T-helper 22 cell (primary cell): ENCODE measurements around the gene TTC36.
"Not testable (repeated sequence)": the region's sequence is repeated elsewhere in the genome, so short reads cannot be mapped to it uniquely, and the experiment has no call there.

Source experiments
- DNase-seq: peaks from one replicate; pipeline ENCODE4 v3.0.0-alpha.2; 2020; ENCODE audit warnings: low read depth

TTC36 gene

DNA sequence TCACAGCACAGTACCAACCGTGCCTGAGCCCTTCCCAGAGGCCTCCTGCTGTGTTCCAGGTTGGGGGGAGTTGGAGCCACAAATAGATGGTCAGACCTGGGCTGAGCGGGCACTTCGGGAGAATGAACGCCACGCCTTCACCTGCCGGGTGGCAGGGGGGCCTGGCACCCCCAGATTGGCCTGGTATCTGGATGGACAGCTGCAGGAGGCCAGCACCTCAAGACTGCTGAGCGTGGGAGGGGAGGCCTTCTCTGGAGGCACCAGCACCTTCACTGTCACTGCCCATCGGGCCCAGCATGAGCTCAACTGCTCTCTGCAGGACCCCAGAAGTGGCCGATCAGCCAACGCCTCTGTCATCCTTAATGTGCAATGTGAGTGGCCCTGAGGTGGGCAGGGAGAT is 4.8 kb downstream of the TTC36 start:
- no peak for DNase-seq

DNA sequence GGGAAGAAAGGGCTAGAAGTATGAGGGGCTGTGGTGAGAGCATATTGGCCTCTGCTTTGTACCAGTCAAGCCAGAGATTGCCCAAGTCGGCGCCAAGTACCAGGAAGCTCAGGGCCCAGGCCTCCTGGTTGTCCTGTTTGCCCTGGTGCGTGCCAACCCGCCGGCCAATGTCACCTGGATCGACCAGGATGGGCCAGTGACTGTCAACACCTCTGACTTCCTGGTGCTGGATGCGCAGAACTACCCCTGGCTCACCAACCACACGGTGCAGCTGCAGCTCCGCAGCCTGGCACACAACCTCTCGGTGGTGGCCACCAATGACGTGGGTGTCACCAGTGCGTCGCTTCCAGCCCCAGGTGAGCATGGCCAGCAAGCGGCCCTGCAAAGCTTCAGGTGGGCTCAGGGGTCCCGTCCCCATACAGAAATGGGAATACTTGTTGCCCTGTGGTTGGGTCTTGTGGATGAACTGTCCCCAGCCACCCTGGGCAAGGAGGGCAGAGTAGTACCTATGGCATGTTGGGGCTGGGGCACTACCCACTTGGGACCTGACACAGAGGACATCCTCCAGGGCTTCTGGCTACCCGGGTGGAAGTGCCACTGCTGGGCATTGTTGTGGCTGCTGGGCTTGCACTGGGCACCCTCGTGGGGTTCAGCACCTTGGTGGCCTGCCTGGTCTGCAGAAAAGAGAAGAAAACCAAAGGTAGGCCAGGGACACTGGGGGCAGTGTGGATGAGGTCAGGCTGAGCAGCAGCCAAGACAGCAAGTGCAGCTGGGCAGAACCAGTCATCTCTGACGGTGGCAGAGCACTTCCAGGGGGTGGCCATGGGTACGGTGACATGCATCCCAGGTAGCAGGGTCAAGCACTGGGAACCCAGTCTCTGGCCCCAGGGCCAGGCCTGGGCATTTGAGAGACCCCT is 5.8 kb downstream of the TTC36 start:
- DNase-seq, result no peak

DNA sequence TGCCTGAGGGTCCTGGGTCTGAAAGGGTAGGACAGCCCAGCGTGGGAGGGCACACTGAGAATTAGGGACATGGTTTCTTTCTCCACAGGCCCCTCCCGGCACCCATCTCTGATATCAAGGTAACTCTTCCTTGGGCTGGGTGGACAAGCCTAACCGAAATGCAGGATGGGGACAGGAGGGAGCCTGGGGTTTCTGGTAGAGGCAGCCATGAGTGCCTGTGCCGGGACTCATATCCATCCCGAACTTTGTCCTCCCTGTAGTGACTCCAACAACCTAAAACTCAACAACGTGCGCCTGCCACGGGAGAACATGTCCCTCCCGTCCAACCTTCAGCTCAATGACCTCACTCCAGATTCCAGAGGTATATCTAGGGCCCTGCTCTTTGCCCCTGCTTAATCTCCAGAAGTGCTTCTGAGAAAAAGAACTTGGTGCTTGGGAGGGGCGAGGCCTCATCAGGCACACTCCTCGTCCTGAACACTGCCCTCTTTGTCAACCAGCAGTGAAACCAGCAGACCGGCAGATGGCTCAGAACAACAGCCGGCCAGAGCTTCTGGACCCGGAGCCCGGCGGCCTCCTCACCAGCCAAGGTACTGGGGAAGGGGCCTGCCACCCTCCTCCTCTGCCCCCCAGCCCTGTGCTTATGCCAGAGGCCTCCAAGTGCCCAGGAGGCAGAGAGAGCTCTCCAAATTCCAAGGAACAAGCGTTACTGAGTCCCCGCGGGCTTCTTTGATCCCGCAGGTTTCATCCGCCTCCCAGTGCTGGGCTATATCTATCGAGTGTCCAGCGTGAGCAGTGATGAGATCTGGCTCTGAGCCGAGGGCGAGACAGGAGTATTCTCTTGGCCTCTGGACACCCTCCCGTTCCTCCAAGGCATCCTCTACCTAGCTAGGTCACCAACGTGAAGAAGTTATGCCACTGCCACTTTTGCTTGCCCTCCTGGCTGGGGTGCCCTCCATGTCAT is 6.8 kb downstream of the TTC36 start:
- no peak for DNase-seq

DNA sequence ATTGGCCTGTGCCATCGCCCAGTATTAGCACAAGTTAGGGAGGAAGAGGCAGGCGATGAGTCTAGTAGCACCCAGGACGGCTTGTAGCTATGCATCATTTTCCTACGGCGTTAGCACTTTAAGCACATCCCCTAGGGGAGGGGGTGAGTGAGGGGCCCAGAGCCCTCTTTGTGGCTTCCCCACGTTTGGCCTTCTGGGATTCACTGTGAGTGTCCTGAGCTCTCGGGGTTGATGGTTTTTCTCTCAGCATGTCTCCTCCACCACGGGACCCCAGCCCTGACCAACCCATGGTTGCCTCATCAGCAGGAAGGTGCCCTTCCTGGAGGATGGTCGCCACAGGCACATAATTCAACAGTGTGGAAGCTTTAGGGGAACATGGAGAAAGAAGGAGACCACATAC is 8.0 kb downstream of the TTC36 start:
- DNase-seq, result no peak

DNA sequence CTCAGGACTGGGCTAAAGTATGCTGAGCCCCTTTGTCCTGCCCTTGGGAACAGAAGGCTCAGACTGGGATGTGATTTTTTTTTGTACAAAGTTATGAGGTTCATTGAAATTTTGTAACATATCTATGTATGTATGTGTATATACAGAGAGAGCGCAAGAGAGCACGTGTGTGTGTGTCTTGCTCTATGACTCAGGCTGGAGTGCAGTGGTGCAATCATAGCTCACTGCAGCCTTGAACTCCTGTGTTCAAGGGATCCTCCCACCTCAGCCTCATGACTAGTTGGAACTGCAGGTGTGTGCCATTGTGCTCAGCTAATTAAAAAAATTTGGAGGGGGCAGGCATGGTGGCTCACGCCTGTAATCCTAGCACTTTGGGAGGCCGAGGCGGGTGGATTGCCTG is 9.5 kb downstream of the TTC36 start:
- DNase-seq, result no peak

DNA sequence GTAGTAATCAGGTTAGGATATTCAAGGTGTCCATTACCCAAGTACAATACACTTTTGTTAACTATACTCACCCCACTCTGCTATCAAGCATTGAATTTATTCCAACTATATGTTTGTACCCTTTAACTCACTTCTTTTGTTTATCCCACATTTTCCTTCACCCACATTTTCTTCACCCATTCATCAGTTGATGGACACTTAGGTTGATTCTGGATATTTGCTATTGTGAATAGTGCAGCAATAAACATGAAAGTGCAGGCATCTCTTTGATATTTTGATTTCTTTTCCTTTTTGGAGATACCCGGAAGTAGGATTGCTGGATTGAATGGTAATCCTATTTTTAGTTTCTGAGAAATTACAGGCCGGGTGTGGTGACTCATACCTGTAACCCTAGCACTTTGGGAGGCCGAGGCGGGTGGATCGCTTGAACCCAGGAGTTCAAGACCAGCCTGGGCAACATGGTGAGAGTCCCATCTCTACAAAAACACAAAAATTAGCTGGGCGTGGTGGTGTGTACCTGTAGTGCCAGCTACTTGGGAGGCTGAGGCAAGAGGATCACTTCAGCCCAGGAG is 10.2 kb downstream of the TTC36 start:
- DNase-seq, result no peak

DNA sequence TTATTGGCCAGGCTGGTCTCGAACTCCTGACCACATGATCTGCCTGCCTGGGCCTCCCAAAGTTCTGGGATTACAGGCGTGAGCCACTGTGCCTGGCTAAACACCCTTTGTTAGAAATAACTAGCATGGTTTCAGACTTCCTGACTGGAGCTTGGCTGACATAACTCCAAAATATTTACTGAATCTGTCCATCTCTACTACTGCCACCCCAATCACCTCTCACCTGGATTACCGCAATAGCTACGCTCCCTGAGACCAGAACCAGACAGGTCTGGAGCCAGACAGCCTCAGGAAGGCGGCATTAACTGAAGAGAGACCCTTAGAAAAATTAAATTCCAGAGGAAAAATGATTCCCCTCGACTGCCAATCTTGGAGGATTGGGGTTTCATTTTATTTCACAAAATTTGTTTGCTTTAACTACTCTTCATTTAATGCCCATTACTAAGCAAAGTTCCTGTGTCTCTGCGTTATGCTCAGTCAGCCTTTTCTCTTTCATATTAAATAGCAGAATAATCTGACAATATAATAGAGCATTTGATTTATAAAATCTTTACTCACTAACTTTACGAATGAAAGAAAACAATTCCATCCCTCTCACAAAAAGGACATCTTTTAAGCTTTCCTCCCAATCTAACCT is 16.9 kb downstream of the TTC36 start:
- DNase-seq, result no peak

DNA sequence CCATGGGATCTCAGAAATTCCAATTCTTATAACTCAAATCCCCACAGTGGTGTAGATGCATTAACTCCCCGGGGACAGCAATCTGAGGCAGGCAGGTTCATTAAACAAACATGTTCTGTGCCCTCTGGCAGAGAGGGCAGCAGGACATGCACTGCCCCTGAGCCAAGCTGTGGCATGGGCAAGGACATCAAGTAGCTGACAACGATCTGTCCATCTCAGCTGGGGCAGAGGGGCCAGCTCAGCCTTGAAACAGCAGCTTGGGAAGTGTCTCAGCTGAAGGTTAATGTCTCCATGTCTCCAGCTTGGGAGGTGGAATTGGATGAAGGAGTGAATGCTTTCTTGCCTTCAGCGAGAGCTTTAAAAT is 17.4 kb downstream of the TTC36 start:
- no peak for DNase-seq

DNA sequence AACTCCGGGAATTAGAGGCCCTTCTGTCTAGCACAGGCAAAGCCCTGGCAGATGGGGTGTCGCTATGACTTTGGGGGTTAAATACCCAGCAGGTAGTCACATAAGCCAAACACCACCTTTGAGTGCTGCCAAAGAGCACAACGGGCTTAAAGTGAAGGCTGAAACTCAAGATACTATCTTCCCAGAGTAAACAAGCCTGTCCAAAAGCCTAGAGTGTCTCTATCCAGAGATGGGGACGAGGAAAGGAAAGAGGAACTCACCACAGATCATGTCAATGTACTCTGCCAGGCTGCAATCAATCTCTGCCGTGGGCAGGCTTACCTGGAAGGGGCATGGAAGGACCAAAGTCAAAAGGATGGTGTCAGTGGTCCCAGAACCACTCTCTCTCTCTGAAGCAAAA is 18.3 kb downstream of the TTC36 start:
- DNase-seq, result no peak

DNA sequence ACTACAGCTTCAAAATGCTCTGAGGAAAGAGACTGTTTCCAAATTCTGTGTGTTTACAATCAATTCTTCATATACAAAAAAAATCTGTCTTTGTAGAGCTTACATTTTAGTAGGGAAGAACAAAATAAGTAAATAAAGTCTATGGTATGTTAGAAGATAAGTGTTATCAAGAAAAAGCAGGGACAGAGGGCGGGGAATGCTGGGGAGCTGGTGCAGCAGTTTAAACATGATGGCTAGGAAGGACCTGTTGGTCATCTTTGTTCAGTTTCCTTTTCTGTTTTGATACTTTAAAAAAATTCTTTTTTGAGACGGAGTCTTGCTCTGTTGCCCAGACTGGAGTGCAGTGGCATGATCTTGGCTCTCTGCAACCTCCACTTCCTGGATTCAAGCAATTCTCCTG is 19.9 kb downstream of the TTC36 start:
- DNase-seq, result no peak

DNA sequence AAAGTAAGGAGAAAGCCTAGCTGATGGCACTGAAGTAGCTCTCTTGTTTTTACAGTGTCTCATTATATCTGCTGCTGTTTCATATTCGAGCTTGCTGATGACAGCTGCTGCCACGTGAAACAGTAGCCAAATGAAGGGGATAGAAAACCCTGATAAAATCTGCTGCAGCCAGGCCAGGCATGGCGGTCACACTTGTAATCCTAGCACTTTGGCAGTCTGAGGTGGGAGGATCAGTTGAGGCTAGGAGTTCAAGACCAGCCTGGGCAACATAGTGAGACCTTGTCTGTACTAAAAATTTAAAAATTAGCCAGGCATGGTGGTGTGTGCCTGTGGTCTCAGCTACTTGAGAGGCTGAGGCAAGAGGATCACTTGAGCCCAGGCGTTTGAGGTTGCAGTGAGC is 25.1 kb downstream of the TTC36 start:
- DNase-seq, result no peak

DNA sequence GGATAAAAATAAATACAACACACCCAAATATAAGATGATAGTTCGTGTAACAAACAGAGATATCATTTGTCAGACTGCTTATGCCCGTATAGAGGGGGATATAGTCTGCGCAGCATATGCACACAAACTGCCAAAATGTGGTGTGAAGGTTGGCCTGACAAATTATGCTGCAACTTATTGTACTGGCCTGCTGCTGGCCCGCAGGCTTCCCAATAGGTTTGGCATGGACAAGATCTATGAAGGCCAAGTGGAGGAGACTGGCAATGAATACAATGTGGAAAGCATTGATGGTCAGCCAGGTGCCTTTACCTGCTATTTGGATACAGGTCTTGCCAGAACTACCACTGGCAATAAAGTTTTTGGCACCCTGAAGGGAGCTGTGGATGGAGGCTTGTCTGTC is 33.5 kb downstream of the TTC36 start:
- DNase-seq, result no peak

DNA sequence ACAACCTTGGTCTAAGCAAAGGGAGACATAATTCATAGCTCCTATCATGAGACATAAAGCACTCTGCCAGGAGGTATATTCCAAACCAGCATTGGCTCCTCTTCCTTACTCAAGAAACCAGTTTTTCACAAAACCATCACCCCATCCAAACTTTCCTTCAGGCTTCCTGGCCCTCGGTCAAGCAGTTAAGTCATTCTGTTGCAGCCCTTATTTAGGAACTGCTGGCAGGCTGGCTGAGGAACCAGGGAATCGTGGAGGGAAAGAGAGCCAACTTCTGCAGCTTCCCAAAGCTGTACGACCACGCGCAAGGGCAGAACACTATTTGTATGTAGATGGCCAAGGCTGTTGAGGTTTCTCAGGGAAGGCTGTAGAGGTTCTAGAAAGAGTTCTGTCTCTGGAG is 37.8 kb downstream of the TTC36 start:
- no peak for DNase-seq

DNA sequence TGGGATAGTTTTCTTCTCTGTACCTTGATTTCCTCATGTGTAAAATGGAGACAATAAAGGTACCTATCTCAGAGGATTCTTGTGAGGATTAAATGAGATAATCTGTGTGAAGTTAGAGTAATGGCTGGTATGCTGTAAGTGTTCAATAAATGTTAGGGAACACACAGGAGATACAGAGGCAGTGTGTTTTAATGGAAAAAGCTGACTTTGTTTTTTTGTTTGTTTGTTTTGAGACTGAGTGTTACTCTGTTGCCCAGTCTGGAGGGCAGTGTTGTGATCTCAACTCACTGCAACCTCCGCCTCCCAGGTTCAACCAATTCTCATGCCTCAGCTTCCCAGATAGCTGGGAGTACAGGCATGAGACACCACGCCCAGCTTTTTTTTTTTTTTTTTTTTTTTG is 42.4 kb downstream of the TTC36 start:
- DNase-seq, result no peak

DNA sequence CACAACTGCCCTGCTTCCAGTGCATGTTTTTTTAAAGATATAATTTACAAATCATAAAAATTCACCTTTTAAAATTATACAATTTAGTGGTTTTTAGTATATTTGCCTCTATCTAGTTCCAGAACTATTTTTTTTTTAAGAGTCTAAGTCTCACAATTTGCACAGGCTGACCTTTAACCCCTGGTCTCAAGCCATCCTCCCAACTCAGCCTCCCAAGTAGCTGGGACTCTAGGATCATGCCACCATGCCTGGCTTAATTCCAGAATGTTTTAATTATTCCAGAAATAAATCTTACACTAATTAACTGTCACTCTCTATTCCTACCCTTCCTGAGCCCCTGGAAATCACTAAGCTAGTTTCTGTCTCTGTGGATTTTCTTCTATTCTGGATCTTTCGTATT is 43.5 kb downstream of the TTC36 start:
- no peak for DNase-seq

DNA sequence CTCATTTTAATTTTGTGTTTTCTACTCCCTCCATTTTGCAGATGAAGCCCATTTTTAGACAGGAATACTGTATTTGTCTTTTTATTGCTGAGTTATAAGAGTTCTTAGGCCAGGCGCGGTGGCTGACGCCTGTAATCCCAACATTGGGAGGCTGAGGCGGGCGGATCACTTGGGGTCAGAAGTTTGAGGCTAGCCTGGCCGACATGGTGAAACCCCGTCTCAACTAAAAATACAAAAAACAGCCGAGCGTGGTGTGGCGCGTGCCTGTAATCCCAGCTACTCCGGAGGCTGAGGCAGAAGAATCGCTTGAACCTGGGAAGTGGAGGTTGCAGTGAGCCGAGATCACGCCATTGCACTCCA is 44.4 kb downstream of the TTC36 start:
- not testable (repeated sequence) for DNase-seq

DNA sequence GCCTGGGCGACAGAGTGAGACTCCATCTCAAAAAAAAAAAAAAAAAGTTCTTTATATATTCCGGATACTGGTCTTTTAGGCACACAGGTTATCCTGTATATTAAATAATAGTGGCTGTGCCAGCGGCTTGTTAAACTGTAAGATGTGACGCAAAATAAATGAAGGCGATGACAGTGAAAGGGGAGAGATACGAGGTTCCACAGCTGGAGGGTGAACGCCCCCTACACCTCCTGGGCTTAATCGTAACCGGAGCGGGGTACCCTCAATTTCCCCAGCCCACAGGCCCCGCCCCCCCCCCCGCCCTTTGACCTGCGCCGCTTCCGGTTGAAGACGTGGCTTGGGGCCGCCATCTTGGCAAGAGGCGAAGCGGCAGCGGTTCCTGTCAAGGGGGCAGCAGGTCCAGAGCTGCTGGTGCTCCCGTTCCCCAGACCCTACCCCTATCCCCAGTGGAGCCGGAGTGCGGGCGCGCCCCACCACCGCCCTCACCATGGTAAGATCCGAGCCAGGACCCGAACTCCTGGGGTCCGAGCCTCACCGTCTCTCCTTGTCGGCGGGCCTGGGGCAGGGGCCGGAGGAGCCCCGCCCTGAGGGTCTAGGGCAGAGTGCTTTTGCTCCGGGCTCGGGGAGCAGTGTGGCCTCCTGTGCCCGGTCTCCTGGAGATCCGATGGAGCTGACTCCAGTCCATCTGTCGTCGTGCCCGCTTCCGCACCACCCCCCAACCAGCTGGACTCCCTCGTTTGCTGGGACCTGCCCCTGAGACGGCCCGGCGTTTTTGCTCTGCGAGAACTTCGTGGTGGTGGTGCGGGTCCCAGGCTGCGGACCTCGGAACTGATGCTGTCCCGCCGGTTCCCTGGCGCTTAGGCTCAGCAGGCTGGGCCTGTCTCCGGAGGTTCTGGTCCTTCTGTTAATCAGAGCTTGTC is 45.0 kb downstream of the TTC36 start, which contains the start of gene ARCN1:
Gene ARCN1 (plus strand): TSS at position 349 of the 920 bp plus-strand sequence. CDS start 139 bp downstream, at position 488.
- DNase-seq, result peak; percentile 69

DNA sequence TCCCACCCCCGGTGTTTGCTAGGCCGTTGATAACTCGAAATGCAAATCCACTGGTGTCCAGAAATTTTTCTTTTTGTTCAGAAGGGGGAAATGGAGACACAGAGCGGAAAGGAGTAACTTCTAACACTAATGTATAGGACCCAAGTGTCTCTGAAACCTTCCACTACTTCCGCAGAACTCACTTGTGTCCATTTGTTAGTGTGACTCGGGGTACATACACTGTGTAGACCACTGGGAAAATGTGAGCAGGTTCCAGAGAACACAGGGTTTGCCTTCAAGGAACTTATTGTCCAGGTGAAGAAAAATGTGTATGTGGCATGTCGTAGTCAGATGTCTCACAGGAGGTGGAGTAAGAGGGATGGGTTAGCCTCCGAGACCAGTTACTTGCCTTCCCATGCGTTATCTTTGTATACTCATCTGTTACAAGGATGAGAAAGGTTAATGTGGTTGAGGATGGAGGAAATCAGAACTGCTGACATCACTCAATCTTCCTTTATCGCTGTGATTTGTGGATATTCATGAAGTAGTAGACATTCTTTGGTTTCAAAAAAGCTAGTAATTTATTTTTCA is 45.8 kb downstream of the TTC36 start:
- DNase-seq, result peak; percentile 32

DNA sequence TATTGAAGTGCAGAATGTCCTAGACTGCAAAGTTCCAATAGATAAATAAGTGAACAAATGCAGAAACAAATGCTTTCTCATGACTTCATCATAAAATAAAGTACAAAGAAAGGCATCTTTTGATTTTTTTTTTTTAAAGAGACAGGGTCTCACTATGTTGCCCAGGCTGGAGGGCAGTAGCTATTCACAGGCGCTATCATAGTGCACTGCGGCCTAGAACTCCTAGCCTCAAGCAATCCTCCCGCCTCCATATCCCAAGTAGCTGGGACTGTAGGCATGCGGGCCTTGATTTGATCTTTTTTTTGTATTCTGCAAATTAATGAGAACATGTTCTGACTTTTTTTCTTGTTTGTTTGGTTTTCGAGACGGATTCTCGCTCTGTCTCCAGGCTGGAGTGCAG is 47.4 kb downstream of the TTC36 start:
- DNase-seq, result no peak

DNA sequence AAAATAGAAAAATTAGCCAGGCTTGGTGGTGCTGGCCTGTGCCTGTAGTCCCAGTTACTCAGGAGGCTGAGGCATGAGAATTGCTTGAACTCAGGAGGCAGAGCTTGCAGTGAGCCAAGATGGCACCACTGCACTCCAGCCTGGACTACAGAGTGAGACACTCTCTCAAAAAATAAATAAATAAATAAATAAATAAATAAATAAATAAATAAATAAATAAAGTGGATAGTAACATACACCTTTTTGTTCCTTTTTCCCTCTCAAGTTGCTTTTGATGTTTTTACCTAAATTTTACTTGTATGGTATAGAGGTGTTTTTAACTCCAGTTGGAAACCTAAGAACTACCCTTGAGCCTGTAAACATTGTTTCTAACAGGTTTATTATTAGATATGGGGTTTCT is 50.7 kb downstream of the TTC36 start:
- DNase-seq, result not testable (repeated sequence)
